Activated CD8-positive, alpha-beta T cell treated with anti-CD3 and anti-CD28 coated beads, Interleukin-2, amount 10 ng/mL, durations not matched to agents 7 days and 5 days (primary cell): ENCODE measurements around the gene CACNA2D3. TPM values are rescaled to one million over a fixed set of nuclear protein-coding genes. Genes with fewer than 3 reads are reported as not detected.
A peak's percentile ranks its signal among the peaks of the same experiment; 100 is the strongest.

ENCODE experiments used
- ATAC-seq: fragments of 150-1000 bp; cut with Tn5 transposase; one replicate; pipeline ENCODE4 v1.10.0; 2021; ENCODE audit warnings: moderate library complexity
- CTCF ChIA-PET: fragments of 350-600 bp; sonication (Branson Sonifier 250); formaldehyde crosslinking; loops from one replicate; lab custom pipeline; 2021; ENCODE audit warnings: antibody characterized with exemption; lab: Charles Lee
- POLR2A ChIA-PET: fragments of 350-600 bp; sonication (Branson Sonifier 250); formaldehyde crosslinking; loops from one replicate; lab custom pipeline; 2021; ENCODE audit warnings: antibody characterized with exemption; lab: Charles Lee
- DNase-seq: peaks from one replicate; pipeline ENCODE4 v3.0.0-alpha.2; 2020
- H3K27ac Mint-ChIP-seq: one replicate; pipeline ENCODE4 v1.8.0; 2021; ENCODE audit warnings: mild to moderate bottlenecking, mixed read lengths
- H3K27me3 Mint-ChIP-seq: one replicate; pipeline ENCODE4 v1.8.0; 2021; ENCODE audit warnings: low read depth, mixed read lengths
- H3K36me3 Mint-ChIP-seq: one replicate; pipeline ENCODE4 v1.8.0; 2021; ENCODE audit warnings: low read depth, mixed read lengths
- H3K4me1 Mint-ChIP-seq: one replicate; pipeline ENCODE4 v1.8.0; 2021; ENCODE audit warnings: low read depth, mixed read lengths
- H3K4me3 Mint-ChIP-seq: one replicate; pipeline ENCODE4 v1.8.0; 2021; ENCODE audit warnings: mild to moderate bottlenecking, mixed read lengths
- H3K9me3 Mint-ChIP-seq: one replicate; pipeline ENCODE4 v1.8.0; 2022; ENCODE audit warnings: mixed read lengths; ENCODE audit not compliant: insufficient read depth
- total RNA-seq, 2 experiments: library from RNA; stranded (reverse); gene quantifications; one replicate each; pipeline ENCODE4 v1.2.3, GENCODE V29; 2021

Gene CACNA2D3
- total RNA-seq, 2 experiments from 2014 or later = not detected

- ChIA-PET POLR2A (no interaction called here), CTCF (no interaction called here)
- Mint-ChIP-seq H3K27ac (no peak overlapping the region), H3K36me3 (no peaks in the 10 kb centered on the region), H3K9me3 (no peaks in the 10 kb centered on the region), H3K4me1 (no peaks in the 10 kb centered on the region), H3K27me3 (no peaks in the 10 kb centered on the region), H3K4me3 (no peak overlapping the region)
- DNase-seq = no peak
- no peak for ATAC-seq
Measured at GRCh38 chr3:54841471-54841870, 719.1 kb downstream of the CACNA2D3 start.

- Mint-ChIP-seq H3K27me3 (no peaks in the 10 kb centered on the region), H3K9me3 (no peaks in the 10 kb centered on the region), H3K4me1 (no peaks in the 10 kb centered on the region), H3K36me3 (no peaks in the 10 kb centered on the region), H3K27ac (no peak overlapping the region), H3K4me3 (no peak overlapping the region)
- ATAC-seq = no peak
- DNase-seq = no peak
- POLR2A ChIA-PET = no interaction called here
- CTCF ChIA-PET = no interaction called here
Measured at GRCh38 chr3:54843352-54843751, 721.0 kb downstream of the CACNA2D3 start.

GRCh38 chr3:54844211-54844610 lies 721.9 kb downstream of the CACNA2D3 start:
- Mint-ChIP-seq H3K36me3 (no peaks in the 10 kb centered on the region), H3K27me3 (no peaks in the 10 kb centered on the region), H3K4me1 (no peaks in the 10 kb centered on the region), H3K27ac (no peak overlapping the region), H3K4me3 (no peak overlapping the region), H3K9me3 (no peaks in the 10 kb centered on the region)
- ATAC-seq (no peak), DNase-seq (no peak)
- ChIA-PET POLR2A (no interaction called here), CTCF (no interaction called here)

GRCh38 chr3:54845011-54845410 lies 722.7 kb downstream of the CACNA2D3 start:
- CTCF ChIA-PET = no interaction called here
- DNase-seq (no peak), ATAC-seq (no peak)
- Mint-ChIP-seq H3K27me3 (no peaks in the 10 kb centered on the region), H3K27ac (no peak overlapping the region), H3K36me3 (no peaks in the 10 kb centered on the region), H3K4me3 (no peak overlapping the region), H3K4me1 (no peaks in the 10 kb centered on the region), H3K9me3 (no peaks in the 10 kb centered on the region)
- POLR2A ChIA-PET = no interaction called here

- no peaks in the 10 kb centered on the region for H3K36me3 Mint-ChIP-seq
- H3K27ac Mint-ChIP-seq = no peak overlapping the region
- H3K4me3 Mint-ChIP-seq = no peak overlapping the region
- H3K4me1 Mint-ChIP-seq = no peaks in the 10 kb centered on the region
- no peak for DNase-seq
- ChIA-PET POLR2A (no interaction called here), CTCF (no interaction called here)
- ATAC-seq = no peak
- H3K9me3 Mint-ChIP-seq = no peaks in the 10 kb centered on the region
- H3K27me3 Mint-ChIP-seq = no peaks in the 10 kb centered on the region
Measured at GRCh38 chr3:54845551-54845950, 723.2 kb downstream of the CACNA2D3 start.

GRCh38 chr3:54846119-54846518 lies 723.8 kb downstream of the CACNA2D3 start:
- POLR2A ChIA-PET = interaction anchor here (0.5 kb wide), 1 partner anchor 451 kb away, joined by 3 read pairs; no protein-coding TSS in a partner anchor
- no peaks in the 10 kb centered on the region for H3K4me1 Mint-ChIP-seq
- CTCF ChIA-PET = interaction anchor here (0.6 kb wide), 1 partner anchor 1496 kb away, joined by 3 read pairs; no protein-coding TSS in a partner anchor
- no peak for DNase-seq
- ATAC-seq = no peak
- H3K4me3 Mint-ChIP-seq = no peak overlapping the region
- H3K9me3 Mint-ChIP-seq = no peaks in the 10 kb centered on the region
- no peaks in the 10 kb centered on the region for H3K27me3 Mint-ChIP-seq
- H3K36me3 Mint-ChIP-seq = no peaks in the 10 kb centered on the region
- no peak overlapping the region for H3K27ac Mint-ChIP-seq

- Mint-ChIP-seq H3K27me3 (no peaks in the 10 kb centered on the region), H3K9me3 (no peaks in the 10 kb centered on the region), H3K27ac (no peak overlapping the region), H3K4me3 (no peak overlapping the region), H3K36me3 (no peaks in the 10 kb centered on the region), H3K4me1 (no peaks in the 10 kb centered on the region)
- DNase-seq (no peak), ATAC-seq (no peak)
- ChIA-PET CTCF (no interaction called here), POLR2A (no interaction called here)
Measured at GRCh38 chr3:54847361-54847760, 725.0 kb downstream of the CACNA2D3 start.

GRCh38 chr3:54849360-54849759 lies 727.0 kb downstream of the CACNA2D3 start:
- H3K36me3 Mint-ChIP-seq = no peaks in the 10 kb centered on the region
- H3K9me3 Mint-ChIP-seq = no peaks in the 10 kb centered on the region
- no peak overlapping the region for H3K27ac Mint-ChIP-seq
- DNase-seq = no peak
- POLR2A ChIA-PET = no interaction called here
- CTCF ChIA-PET = no interaction called here
- ATAC-seq = no peak
- no peaks in the 10 kb centered on the region for H3K27me3 Mint-ChIP-seq
- H3K4me1 Mint-ChIP-seq = no peaks in the 10 kb centered on the region
- no peak overlapping the region for H3K4me3 Mint-ChIP-seq

GRCh38 chr3:54850484-54851018 lies 728.2 kb downstream of the CACNA2D3 start:
- ChIA-PET POLR2A (no interaction called here), CTCF (no interaction called here)

GRCh38 chr3:54853573-54854404 lies 731.4 kb downstream of the CACNA2D3 start:
- H3K27me3 Mint-ChIP-seq = no peaks in the 10 kb centered on the region
- POLR2A ChIA-PET = no interaction called here
- no peak overlapping the region for H3K27ac Mint-ChIP-seq
- DNase-seq = peak; percentile 57
- peak; percentile 80 for ATAC-seq
- no peaks in the 10 kb centered on the region for H3K9me3 Mint-ChIP-seq
- no peaks in the 10 kb centered on the region for H3K4me1 Mint-ChIP-seq
- H3K4me3 Mint-ChIP-seq = no peak overlapping the region
- CTCF ChIA-PET = interaction anchor here (0.8 to 1.5 kb wide), 3 partner anchors 11 to 327 kb away, joined by 3 to 6 read pairs (median 3); no protein-coding TSS in a partner anchor
- no peaks in the 10 kb centered on the region for H3K36me3 Mint-ChIP-seq

More at GRCh38 chr3:54850484-54851018, 728.2 kb downstream of the CACNA2D3 start:
- Mint-ChIP-seq H3K4me3 (no peak overlapping the region), H3K4me1 (no peaks in the 10 kb centered on the region), H3K9me3 (no peaks in the 10 kb centered on the region), H3K27ac (no peak overlapping the region), H3K36me3 (no peaks in the 10 kb centered on the region), H3K27me3 (no peaks in the 10 kb centered on the region)
- ATAC-seq = no peak
- no peak for DNase-seq

- H3K9me3 Mint-ChIP-seq = no peaks in the 10 kb centered on the region
- CTCF ChIA-PET = no interaction called here
- H3K27ac Mint-ChIP-seq = no peak overlapping the region
- no peak overlapping the region for H3K4me3 Mint-ChIP-seq
- H3K27me3 Mint-ChIP-seq = no peaks in the 10 kb centered on the region
- H3K4me1 Mint-ChIP-seq = no peaks in the 10 kb centered on the region
- no peak for DNase-seq
- no peaks in the 10 kb centered on the region for H3K36me3 Mint-ChIP-seq
- ATAC-seq = no peak
- POLR2A ChIA-PET = interaction anchor here (0.6 kb wide), 1 partner anchor 46 kb away, joined by 3 read pairs; no protein-coding TSS in a partner anchor
Measured at GRCh38 chr3:54856271-54856670, 733.9 kb downstream of the CACNA2D3 start.

- H3K27ac Mint-ChIP-seq = no peak overlapping the region
- H3K4me3 Mint-ChIP-seq = no peak overlapping the region
- no peak for DNase-seq
- no peaks in the 10 kb centered on the region for H3K4me1 Mint-ChIP-seq
- H3K9me3 Mint-ChIP-seq = no peaks in the 10 kb centered on the region
- H3K36me3 Mint-ChIP-seq = no peaks in the 10 kb centered on the region
- no peak for ATAC-seq
- CTCF ChIA-PET = no interaction called here
- POLR2A ChIA-PET = no interaction called here
- H3K27me3 Mint-ChIP-seq = no peaks in the 10 kb centered on the region
Measured at GRCh38 chr3:54857343-54857742, 735.0 kb downstream of the CACNA2D3 start.
